HEK293 (cell line): ENCODE data around the gene S100B.

Experiments used
- CTCF ChIA-PET: fragments of 350-600 bp; formaldehyde crosslinking; extraction: SDS; loops from one replicate; lab custom pipeline; 2021; ENCODE audit warnings: antibody characterized with exemption; lab: Yijun Ruan, JAX
- POLR2A ChIA-PET: fragments of 300-600 bp; formaldehyde crosslinking; extraction: SDS; loops from one replicate; lab custom pipeline; 2020; ENCODE audit warnings: antibody characterized with exemption, inconsistent platforms; lab: Yijun Ruan, JAX
- H3K27ac ChIP-seq: fragments of 200-500 bp; sonication (Bioruptor generic); 2 replicates; pipeline ENCODE4 v1.5.1; 2014; ENCODE audit warnings: low read depth, low read length, control low read depth, inconsistent platforms; ENCODE audit errors: extremely low read depth
- H3K36me3 ChIP-seq, 2 experiments: fragments of 200-500 bp in 1 of 2; sonication (Bioruptor generic) in 1 of 2; 1 replicate in 1 of 2; 2 replicates in 1 of 2; pipeline ENCODE4 v1.5.1; 2014 to 2017; ENCODE audit warnings: inconsistent platforms in 2 of 2, low read length in 2 of 2; ENCODE audit not compliant: control insufficient read depth in 2 of 2, insufficient read depth in 1 of 2
- H3K4me1 ChIP-seq: fragments of 200-500 bp; sonication (Bioruptor generic); 2 replicates; pipeline ENCODE4 v1.5.1; 2014; ENCODE audit warnings: mild to moderate bottlenecking, low read length, inconsistent platforms; ENCODE audit not compliant: control insufficient read depth, insufficient read depth
- H3K4me3 ChIP-seq: 2 replicates; pipeline ENCODE4 v1.5.1; 2011; ENCODE audit warnings: low read depth, mild to moderate bottlenecking, control low read depth, low read length, moderate library complexity
- H3K9me3 ChIP-seq: fragments of 200-500 bp; sonication (Bioruptor generic); 2 replicates; pipeline ENCODE4 v1.5.1; 2014; ENCODE audit warnings: low read depth, low read length, inconsistent platforms; ENCODE audit not compliant: control insufficient read depth, insufficient read depth
- BCL11A ChIP-seq: fragments of 450-650 bp; formaldehyde crosslinking; IDR thresholded peaks from 2 replicates; pipeline ENCODE4 v1.5.1; 2016; ENCODE audit warnings: low read depth, missing biosample characterization, missing genetic modification characterization
- HOXD13 ChIP-seq: sonication (generic); formaldehyde crosslinking; IDR thresholded peaks from 2 replicates; pipeline ENCODE4 v1.8.0; 2022; ENCODE audit warnings: missing genetic modification reagents, borderline replicate concordance
- KLF10 ChIP-seq: fragments of 450-650 bp; IDR thresholded peaks from 2 replicates; pipeline ENCODE4 v1.5.1; 2018; ENCODE audit warnings: missing biosample characterization, mild to moderate bottlenecking, missing genetic modification characterization
- SCRT2 ChIP-seq: fragments of 450-650 bp; formaldehyde crosslinking; IDR thresholded peaks from 2 replicates; pipeline ENCODE4 v1.5.1; 2016; ENCODE audit warnings: missing biosample characterization, missing genetic modification characterization
- WT1 ChIP-seq: fragments of 450-650 bp; formaldehyde crosslinking; IDR thresholded peaks from 2 replicates; pipeline ENCODE4 v1.5.1; 2016; ENCODE audit warnings: missing biosample characterization, missing genetic modification characterization
- YY2 ChIP-seq: fragments of 450-650 bp; formaldehyde crosslinking; IDR thresholded peaks from 2 replicates; pipeline ENCODE4 v1.5.1; 2016; ENCODE audit warnings: missing biosample characterization, missing genetic modification characterization
- ZBTB21 ChIP-seq: fragments of 450-650 bp; formaldehyde crosslinking; IDR thresholded peaks from 2 replicates; pipeline ENCODE4 v1.5.1; 2017; ENCODE audit warnings: missing biosample characterization, missing genetic modification characterization
- ZNF121 ChIP-seq: fragments of 450-650 bp; formaldehyde crosslinking; IDR thresholded peaks from 2 replicates; pipeline ENCODE4 v1.5.1; 2016; ENCODE audit warnings: missing biosample characterization, missing genetic modification characterization
- ZNF133 ChIP-seq: fragments of 450-650 bp; formaldehyde crosslinking; IDR thresholded peaks from 2 replicates; pipeline ENCODE4 v1.5.1; 2016; ENCODE audit warnings: missing biosample characterization, missing genetic modification characterization
- ZNF138 ChIP-seq: fragments of 450-650 bp; formaldehyde crosslinking; IDR thresholded peaks from 2 replicates; pipeline ENCODE4 v1.5.1; 2016; ENCODE audit warnings: missing biosample characterization, missing genetic modification characterization, borderline replicate concordance
- ZNF169 ChIP-seq: fragments of 450-650 bp; formaldehyde crosslinking; IDR thresholded peaks from 2 replicates; pipeline ENCODE4 v1.5.1; 2016; ENCODE audit warnings: missing biosample characterization, missing genetic modification characterization
- ZNF2 ChIP-seq: fragments of 450-650 bp; formaldehyde crosslinking; IDR thresholded peaks from 2 replicates; pipeline ENCODE4 v1.5.1; 2016; ENCODE audit warnings: missing biosample characterization, missing genetic modification characterization
- ZNF211 ChIP-seq: fragments of 450-650 bp; formaldehyde crosslinking; IDR thresholded peaks from 2 replicates; pipeline ENCODE4 v1.5.1; 2016; ENCODE audit warnings: low read depth, missing biosample characterization, missing genetic modification characterization
- ZNF239 ChIP-seq: fragments of 450-650 bp; formaldehyde crosslinking; IDR thresholded peaks from 2 replicates; pipeline ENCODE4 v1.5.1; 2016; ENCODE audit warnings: missing biosample characterization, missing genetic modification characterization
- ZNF274 ChIP-seq, 2 experiments: fragments of 200-500 bp in 1 of 2; fragments of 450-650 bp in 1 of 2; sonication (Bioruptor generic) in 1 of 2; formaldehyde crosslinking in 1 of 2; IDR thresholded peaks; 2 replicates each; pipeline versions ENCODE4 v1.5.1 to v1.6.1; 2014 to 2016; ENCODE audit warnings: borderline replicate concordance in 1 of 2, inconsistent platforms in 1 of 2, low read length in 1 of 2, missing biosample characterization in 1 of 2, missing genetic modification characterization in 1 of 2
- ZNF501 ChIP-seq: fragments of 450-650 bp; formaldehyde crosslinking; IDR thresholded peaks from 2 replicates; pipeline ENCODE4 v1.5.1; 2016; ENCODE audit warnings: missing biosample characterization, missing genetic modification characterization
- ZNF514 ChIP-seq: fragments of 450-650 bp; formaldehyde crosslinking; IDR thresholded peaks from 2 replicates; pipeline ENCODE4 v1.5.1; 2016; ENCODE audit warnings: missing biosample characterization, missing genetic modification characterization
- ZNF521 ChIP-seq: fragments of 450-650 bp; formaldehyde crosslinking; IDR thresholded peaks from 2 replicates; pipeline ENCODE4 v1.5.1; 2017; ENCODE audit warnings: missing biosample characterization, mild to moderate bottlenecking, missing genetic modification characterization
- ZNF555 ChIP-seq: fragments of 450-650 bp; formaldehyde crosslinking; conservative IDR thresholded peaks from 2 replicates; pipeline ENCODE4 v1.5.1; 2017; ENCODE audit warnings: missing biosample characterization, mild to moderate bottlenecking, missing genetic modification characterization, inconsistent platforms
- ZNF561 ChIP-seq: fragments of 450-650 bp; IDR thresholded peaks from 2 replicates; pipeline ENCODE4 v1.5.1; 2018; ENCODE audit warnings: missing biosample characterization, missing genetic modification characterization, borderline replicate concordance
- ZNF747 ChIP-seq: fragments of 450-650 bp; formaldehyde crosslinking; IDR thresholded peaks from 2 replicates; pipeline ENCODE4 v1.5.1; 2016; ENCODE audit warnings: missing biosample characterization, missing genetic modification characterization
- ZNF76 ChIP-seq: fragments of 450-650 bp; formaldehyde crosslinking; IDR thresholded peaks from 2 replicates; pipeline ENCODE4; 2016; ENCODE audit warnings: low read depth, missing biosample characterization, missing genetic modification characterization, borderline replicate concordance
- ZNF785 ChIP-seq: fragments of 450-650 bp; formaldehyde crosslinking; IDR thresholded peaks from 2 replicates; pipeline ENCODE4 v1.5.1; 2016; ENCODE audit warnings: missing biosample characterization, missing genetic modification characterization
- TF ChIP-seq, protein P1 (sequence below): fragments of 450-650 bp; formaldehyde crosslinking; optimal IDR thresholded peaks from 2 replicates; pipeline ENCODE3; 2016; ENCODE audit warnings: missing biosample characterization, mild to moderate bottlenecking, missing genetic modification characterization
- TF ChIP-seq, protein P2 (sequence below): fragments of 450-650 bp; formaldehyde crosslinking; IDR thresholded peaks from 2 replicates; pipeline ENCODE4 v1.5.1; 2016; ENCODE audit warnings: missing biosample characterization, missing genetic modification characterization
- TF ChIP-seq, protein P3 (sequence below): fragments of 450-650 bp; formaldehyde crosslinking; IDR thresholded peaks from 2 replicates; pipeline ENCODE4 v1.5.1; 2016; ENCODE audit warnings: missing biosample characterization, missing genetic modification characterization
- TF ChIP-seq, protein P4 (sequence below): fragments of 450-650 bp; formaldehyde crosslinking; IDR thresholded peaks from 2 replicates; pipeline ENCODE4 v1.5.1; 2016; ENCODE audit warnings: missing biosample characterization, missing genetic modification characterization
- TF ChIP-seq, protein P5 (sequence below): fragments of 450-650 bp; formaldehyde crosslinking; IDR thresholded peaks from 2 replicates; pipeline ENCODE4 v1.5.1; 2016; ENCODE audit warnings: missing biosample characterization, missing genetic modification characterization

Gene S100B

DNA sequence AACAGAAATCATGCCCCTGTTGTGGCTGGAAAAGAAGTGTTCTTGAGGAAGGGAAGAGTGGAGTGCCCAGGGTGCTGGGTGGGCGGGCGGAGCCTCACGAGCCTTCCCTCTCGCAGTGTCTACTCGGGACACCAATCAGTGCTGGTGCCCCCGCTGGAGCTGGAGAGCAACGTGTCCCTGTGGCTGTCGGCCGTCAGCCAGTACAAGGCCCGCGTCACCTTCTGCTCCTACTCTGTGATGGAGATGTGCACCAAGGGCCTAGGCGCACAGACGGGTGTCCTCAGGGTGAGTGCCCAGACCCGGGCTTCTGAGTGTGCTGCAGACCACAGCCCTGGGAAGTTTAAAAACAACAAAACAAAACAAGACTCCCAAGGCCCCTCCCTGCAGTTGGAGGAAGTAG lies 47.4 kb downstream of the S100B start:
- Histone ChIP-seq H3K4me1 (no peaks in the 10 kb centered on the region), H3K27ac (no peak overlapping the region), H3K36me3 (peaks cover 10 to 82% of the 10 kb centered on the region in 2 experiments), H3K4me3 (no peak overlapping the region), H3K9me3 (no peaks in the 10 kb centered on the region)
- POLR2A ChIA-PET = no interaction called here
- TF ChIP-seq ZNF561 (tag by site-specific recombination) (no peak), ZNF121 (tag by site-specific recombination) (no peak), ZBTB21 (tag by site-specific recombination) (no peak), ZNF169 (no peak), YY2 (tag by site-specific recombination) (no peak), ZNF785 (tag by site-specific recombination) (no peak), ZNF211 (tag by site-specific recombination) (no peak), ZNF2 (no peak), ZNF514 (tag by site-specific recombination) (no peak), ZNF274 (IDR thresholded peaks at IDR 0.05; ENCODE audit: low read length) (no peak), ZNF274 (tag by site-specific recombination; IDR thresholded peaks at IDR 0.05; ENCODE audit: borderline replicate concordance) (no peak), SCRT2 (tag by site-specific recombination) (no peak), ZNF747 (tag by site-specific recombination) (no peak), ZNF133 (tag by site-specific recombination) (no peak)
- TF ChIP-seq, protein P1, sequence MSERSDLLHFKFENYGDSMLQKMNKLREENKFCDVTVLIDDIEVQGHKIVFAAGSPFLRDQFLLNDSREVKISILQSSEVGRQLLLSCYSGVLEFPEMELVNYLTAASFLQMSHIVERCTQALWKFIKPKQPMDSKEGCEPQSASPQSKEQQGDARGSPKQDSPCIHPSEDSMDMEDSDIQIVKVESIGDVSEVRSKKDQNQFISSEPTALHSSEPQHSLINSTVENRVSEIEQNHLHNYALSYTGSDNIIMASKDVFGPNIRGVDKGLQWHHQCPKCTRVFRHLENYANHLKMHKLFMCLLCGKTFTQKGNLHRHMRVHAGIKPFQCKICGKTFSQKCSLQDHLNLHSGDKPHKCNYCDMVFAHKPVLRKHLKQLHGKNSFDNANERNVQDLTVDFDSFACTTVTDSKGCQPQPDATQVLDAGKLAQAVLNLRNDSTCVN = no peak
- TF ChIP-seq, protein P2, sequence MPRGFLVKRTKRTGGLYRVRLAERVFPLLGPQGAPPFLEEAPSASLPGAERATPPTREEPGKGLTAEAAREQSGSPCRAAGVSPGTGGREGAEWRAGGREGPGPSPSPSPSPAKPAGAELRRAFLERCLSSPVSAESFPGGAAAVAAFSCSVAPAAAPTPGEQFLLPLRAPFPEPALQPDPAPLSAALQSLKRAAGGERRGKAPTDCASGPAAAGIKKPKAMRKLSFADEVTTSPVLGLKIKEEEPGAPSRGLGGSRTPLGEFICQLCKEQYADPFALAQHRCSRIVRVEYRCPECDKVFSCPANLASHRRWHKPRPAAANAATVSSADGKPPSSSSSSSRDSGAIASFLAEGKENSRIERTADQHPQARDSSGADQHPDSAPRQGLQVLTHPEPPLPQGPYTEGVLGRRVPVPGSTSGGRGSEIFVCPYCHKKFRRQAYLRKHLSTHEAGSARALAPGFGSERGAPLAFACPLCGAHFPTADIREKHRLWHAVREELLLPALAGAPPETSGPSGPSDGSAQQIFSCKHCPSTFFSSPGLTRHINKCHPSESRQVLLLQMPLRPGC (tag by site-specific recombination) = no peak
- TF ChIP-seq, protein P3, sequence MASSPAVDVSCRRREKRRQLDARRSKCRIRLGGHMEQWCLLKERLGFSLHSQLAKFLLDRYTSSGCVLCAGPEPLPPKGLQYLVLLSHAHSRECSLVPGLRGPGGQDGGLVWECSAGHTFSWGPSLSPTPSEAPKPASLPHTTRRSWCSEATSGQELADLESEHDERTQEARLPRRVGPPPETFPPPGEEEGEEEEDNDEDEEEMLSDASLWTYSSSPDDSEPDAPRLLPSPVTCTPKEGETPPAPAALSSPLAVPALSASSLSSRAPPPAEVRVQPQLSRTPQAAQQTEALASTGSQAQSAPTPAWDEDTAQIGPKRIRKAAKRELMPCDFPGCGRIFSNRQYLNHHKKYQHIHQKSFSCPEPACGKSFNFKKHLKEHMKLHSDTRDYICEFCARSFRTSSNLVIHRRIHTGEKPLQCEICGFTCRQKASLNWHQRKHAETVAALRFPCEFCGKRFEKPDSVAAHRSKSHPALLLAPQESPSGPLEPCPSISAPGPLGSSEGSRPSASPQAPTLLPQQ (tag by site-specific recombination) = no peak
- CTCF ChIA-PET = no interaction called here

DNA sequence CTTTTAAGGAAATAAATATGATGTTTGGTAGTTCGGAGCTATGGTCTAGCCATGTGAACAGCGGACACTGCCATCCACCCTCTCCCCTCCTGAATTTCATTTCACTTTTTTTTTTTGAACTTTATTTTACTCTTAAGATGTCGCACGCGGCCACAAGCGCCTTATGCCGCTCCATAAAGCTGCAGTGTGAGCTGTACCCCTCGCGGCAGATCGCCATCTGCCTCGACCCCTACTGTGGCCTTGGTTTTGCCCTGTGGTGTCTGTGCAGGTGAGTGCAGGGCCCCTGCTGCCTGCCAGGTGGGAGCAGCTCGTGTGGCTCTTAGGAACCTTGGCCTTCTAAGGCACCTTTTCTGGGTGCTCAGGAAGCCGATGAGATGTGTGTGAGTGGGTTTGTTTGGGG lies 48.1 kb downstream of the S100B start:
- Histone ChIP-seq H3K9me3 (no peaks in the 10 kb centered on the region), H3K4me1 (no peaks in the 10 kb centered on the region), H3K36me3 (peaks cover 10 to 82% of the 10 kb centered on the region in 2 experiments), H3K27ac (no peak overlapping the region), H3K4me3 (no peak overlapping the region)
- ChIA-PET POLR2A (no interaction called here), CTCF (no interaction called here)
- TF ChIP-seq ZNF501 (no peak), ZNF521 (tag by site-specific recombination) (no peak), KLF10 (tag by site-specific recombination) (no peak), HOXD13 (CRISPR knock-in tag) (no peak), ZNF76 (tag by site-specific recombination) (no peak), WT1 (tag by site-specific recombination) (no peak), ZNF138 (tag by site-specific recombination) (no peak), ZNF239 (tag by site-specific recombination) (no peak), ZNF555 (tag by site-specific recombination) (no peak), BCL11A (no peak)
- TF ChIP-seq, protein P4, sequence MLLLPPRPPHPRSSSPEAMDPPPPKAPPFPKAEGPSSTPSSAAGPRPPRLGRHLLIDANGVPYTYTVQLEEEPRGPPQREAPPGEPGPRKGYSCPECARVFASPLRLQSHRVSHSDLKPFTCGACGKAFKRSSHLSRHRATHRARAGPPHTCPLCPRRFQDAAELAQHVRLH (tag by site-specific recombination) = no peak
- TF ChIP-seq, protein P5, sequence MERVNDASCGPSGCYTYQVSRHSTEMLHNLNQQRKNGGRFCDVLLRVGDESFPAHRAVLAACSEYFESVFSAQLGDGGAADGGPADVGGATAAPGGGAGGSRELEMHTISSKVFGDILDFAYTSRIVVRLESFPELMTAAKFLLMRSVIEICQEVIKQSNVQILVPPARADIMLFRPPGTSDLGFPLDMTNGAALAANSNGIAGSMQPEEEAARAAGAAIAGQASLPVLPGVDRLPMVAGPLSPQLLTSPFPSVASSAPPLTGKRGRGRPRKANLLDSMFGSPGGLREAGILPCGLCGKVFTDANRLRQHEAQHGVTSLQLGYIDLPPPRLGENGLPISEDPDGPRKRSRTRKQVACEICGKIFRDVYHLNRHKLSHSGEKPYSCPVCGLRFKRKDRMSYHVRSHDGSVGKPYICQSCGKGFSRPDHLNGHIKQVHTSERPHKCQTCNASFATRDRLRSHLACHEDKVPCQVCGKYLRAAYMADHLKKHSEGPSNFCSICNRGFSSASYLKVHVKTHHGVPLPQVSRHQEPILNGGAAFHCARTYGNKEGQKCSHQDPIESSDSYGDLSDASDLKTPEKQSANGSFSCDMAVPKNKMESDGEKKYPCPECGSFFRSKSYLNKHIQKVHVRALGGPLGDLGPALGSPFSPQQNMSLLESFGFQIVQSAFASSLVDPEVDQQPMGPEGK (tag by site-specific recombination) = no peak
